ENCODE data around the gene OR52I1.

DNA sequence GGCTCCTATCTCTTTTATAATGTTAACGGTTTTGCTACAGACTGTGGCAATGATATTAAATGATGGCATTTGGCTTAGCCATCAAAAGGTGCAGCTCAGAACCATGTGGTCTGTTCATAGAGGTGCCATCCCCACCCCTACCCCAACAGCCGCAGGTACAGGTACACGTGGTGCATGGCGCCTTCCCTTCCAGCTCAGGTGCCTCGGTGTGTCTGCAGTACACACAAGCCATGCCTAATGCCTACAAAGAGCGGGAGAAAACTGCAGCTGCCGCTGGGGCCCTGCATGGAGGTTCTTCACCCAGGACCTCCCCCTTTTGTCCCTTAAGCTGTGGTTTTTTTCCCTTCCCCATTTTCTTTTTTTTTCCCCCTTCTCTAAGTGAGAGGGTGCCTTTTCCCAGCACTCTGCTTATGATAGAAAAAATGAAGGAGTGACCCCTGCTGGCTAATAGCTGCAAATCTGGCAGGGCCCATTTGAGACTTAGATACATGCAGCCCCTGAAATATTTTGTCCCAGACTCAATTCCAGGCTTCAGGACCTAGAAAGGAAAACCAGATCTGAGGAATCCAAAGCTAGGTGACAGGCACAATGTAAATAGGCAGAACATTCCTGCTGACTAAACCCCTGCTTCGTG, 42.4 kb upstream of the OR52I1 start:
- TF ChIP-seq POLR2A (IDR thresholded peaks at IDR 0.05), result no peak
- TF ChIP-seq, protein P1, sequence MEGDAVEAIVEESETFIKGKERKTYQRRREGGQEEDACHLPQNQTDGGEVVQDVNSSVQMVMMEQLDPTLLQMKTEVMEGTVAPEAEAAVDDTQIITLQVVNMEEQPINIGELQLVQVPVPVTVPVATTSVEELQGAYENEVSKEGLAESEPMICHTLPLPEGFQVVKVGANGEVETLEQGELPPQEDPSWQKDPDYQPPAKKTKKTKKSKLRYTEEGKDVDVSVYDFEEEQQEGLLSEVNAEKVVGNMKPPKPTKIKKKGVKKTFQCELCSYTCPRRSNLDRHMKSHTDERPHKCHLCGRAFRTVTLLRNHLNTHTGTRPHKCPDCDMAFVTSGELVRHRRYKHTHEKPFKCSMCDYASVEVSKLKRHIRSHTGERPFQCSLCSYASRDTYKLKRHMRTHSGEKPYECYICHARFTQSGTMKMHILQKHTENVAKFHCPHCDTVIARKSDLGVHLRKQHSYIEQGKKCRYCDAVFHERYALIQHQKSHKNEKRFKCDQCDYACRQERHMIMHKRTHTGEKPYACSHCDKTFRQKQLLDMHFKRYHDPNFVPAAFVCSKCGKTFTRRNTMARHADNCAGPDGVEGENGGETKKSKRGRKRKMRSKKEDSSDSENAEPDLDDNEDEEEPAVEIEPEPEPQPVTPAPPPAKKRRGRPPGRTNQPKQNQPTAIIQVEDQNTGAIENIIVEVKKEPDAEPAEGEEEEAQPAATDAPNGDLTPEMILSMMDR (IDR thresholded peaks at IDR 0.05), result no peak
